ENCODE measurements around the gene HDAC9.

- TF ChIP-seq CTCF (IDR thresholded peaks at IDR 0.05) (no peak), EP300 (IDR thresholded peaks at IDR 0.05) (no peak), POLR2A (IDR thresholded peaks at IDR 0.05) (no peak)
These were observed 152.0 kb downstream of the HDAC9 start for GRCh38 chr7:18647582-18647981.
